GM18505 (cell line): ENCODE data around the gene PPDPF.
A peak's percentile ranks its signal among the peaks of the same experiment; 100 is the strongest.

ENCODE experiments used
- ATAC-seq: cut with Tn5 transposase; IDR thresholded peaks from one replicate; pipeline ENCODE4 v1.9.1; 2021; ENCODE audit not compliant: unreplicated experiment
- POLR2A ChIP-seq: IDR thresholded peaks from 4 replicates; pipeline ENCODE4 v1.6.1; 2011; ENCODE audit warnings: borderline replicate concordance; ENCODE audit not compliant: insufficient read depth, insufficient read length; ENCODE audit errors: extremely low read depth

PPDPF gene

DNA sequence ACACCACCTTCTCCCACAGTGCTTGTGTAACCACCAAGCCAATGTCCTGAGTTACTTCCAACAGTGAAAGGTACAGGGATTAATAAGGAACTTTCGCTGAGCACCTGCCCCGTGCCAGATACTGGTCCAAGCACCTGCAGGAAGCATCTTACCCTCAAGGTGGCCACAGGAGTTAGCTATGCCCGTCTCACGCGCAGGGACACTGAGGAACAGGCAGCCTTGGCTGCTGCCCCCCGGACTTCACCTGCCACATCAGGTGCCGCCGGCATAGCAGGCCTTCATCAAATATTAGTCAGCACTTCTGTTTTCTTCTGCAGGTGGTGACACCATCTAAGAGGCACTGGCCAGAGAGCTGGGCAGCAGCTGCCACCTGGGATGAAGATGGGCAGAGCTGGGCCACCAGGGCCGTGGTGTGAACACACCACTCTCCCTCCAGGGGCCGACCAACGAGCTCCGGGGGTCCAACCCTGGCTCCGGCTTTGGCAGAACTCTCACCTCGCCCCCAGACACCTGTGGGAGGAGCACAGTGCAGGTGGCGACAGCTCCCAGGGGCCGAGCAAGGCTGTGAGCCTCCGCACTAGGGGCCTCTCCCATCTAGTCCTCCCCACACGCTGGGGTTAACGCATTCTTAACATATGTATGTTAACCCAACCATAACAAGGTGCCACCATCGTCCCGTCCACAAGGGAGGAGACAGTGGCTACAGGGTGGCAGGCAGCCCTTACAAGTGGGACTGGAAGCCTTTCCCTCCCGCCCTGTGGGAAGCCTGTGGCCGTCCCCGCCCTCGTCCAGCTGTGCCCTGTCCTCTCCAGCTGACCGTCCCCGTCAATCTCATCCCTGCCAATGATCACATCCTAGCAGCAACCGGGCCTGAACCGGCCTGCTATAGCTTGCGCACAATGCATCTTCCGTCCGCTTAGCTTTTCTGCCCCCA lies 2.9 kb upstream of the PPDPF start:
- no peak for ATAC-seq
- TF ChIP-seq POLR2A = no peak

DNA sequence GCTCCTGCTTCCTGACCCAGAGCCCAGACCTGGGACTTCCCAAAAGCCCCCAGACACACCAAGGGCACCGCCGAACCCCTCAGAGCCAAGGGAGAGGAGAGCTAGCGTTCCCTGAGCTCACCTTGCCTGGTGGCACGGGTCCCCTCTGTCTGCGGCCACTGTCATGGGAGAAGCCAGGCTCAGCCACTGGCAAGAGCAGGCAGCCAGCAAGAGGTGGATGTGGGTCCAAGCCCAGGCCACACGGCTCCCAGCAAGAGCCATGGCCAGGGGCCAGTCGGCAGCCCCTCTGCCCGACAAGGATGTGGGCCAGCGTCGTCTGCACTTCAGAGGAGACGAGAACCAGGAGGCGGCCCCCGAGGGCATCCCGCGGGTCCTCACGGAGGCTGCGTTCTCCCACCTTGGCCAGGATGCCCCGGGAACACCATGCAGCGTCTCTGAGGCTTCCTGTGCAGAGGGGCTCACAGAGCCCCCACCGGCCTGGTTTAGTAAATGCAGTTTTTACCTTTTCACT lies 2.2 kb upstream of the PPDPF start:
- no peak for ATAC-seq
- no peak for TF ChIP-seq POLR2A

GRCh38 chr20:63518946-63519667 lies 1.5 kb upstream of the PPDPF start:
- ATAC-seq = no peak
- no peak for TF ChIP-seq POLR2A

DNA sequence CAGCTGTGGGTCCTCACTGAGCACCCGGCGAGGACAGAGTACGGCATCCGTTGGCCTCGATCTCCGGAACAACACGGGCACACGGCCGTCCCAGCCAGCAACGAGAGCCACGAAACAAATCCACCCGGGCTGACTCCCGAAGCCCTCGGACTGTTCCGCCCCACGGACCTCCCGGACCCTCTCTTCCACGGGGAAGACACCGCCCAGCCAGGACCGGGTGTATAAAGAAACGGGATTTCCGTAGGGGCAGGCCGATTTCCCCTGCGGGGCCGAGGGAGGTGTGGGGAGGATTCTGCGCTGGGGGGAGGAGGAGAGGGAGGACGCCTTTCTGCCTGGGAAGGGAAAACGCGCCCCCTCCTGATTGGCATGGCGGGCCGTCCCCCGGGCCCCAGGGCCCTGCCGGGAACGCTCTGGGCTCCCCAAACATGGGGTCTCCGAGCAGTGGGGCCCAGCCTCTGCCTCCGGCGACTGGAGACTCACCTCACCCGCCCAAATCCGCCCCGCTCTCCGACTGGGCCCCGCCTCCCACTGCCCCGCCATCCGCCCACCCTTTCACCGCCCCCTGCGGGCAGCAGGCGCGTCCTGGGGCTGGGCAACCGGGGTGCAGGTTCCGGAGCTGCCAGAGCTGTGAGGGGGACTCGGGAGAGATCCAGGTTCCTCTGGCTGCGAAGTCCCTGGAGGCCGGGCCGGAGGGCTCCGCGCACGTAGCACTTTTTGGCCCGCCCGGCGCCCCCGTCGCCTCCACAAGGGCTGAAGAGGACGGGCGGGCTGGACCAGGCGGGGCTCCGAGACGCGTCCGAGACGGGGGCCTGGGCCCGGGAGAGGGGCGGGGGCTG lies 679 bp upstream of the PPDPF start:
- no peak for TF ChIP-seq POLR2A
- peak; percentile 37 for ATAC-seq

DNA sequence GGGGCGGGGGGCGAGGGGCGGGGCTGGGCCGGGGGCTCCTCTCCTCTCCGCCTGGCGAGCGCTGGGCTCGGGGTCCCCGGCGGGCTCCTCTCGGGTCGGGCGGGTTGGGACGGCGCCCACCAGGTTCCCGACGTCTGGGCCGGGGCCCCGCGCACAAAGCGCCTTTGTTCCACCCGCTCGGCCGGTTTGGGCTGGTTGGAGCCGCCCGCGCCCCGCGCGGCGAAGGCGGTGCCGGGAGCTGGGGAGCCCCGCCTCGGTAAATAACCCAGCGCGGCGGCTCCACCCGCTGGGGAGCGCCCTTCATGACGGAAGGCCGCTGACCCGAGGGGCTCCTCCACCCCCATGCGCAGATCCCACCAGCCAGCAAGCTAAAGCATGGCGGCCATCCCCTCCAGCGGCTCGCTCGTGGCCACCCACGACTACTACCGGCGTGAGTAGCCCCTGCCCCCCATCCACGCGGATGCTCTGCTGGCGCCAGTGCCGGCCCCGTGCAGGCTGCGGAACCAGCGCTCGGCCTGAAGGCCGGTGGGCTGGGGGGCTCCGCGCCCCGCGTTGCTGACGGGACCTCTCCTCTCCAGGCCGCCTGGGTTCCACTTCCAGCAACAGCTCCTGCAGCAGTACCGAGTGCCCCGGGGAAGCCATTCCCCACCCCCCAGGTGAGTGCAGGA lies 503 bp downstream of the PPDPF start:
- ATAC-seq = peak; percentile 42
- no peak for TF ChIP-seq POLR2A

- no peak for TF ChIP-seq POLR2A
- no peak for ATAC-seq
These were observed 1.0 kb downstream of the PPDPF start for GRCh38 chr20:63521602-63522001.

DNA sequence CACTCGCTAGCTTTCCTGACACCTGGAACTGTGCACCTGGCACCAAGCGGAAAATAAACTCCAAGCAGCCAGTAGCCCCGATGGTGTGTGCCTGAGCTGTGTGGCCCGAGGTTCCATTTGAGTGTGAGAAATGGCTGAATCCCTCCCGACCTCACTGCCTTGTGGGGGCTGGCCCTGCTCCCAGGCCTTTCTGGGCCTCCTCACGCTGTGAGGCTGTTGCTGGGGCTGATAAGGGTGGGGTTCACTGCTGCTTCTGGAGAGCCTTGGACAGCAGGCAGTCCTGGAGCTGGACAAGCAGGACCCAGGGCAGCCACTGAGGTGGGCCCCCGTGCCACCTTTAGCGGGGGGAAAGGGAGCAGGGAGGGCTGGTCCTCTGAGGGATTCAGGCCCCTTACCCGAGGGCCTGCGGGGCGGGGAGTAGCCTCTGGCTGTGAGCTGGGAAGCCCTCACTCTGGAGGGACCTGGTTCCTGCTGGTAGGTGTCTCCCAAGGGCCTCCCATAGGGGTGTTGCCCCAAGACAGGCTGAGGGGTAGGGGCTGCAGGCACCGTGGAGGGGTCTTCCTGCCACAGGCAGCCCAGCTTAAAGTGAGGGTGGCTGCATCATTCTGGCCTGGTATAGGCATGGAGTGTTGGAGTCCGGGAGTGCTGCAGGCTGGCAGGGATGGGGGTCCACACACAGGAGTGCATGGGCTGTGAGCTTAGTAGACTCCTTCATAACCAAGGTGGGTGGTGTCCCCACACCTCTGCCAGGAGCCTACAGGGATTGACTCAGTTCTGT lies 1.7 kb downstream of the PPDPF start:
- peak; percentile 12 for TF ChIP-seq POLR2A
- no peak for ATAC-seq

DNA sequence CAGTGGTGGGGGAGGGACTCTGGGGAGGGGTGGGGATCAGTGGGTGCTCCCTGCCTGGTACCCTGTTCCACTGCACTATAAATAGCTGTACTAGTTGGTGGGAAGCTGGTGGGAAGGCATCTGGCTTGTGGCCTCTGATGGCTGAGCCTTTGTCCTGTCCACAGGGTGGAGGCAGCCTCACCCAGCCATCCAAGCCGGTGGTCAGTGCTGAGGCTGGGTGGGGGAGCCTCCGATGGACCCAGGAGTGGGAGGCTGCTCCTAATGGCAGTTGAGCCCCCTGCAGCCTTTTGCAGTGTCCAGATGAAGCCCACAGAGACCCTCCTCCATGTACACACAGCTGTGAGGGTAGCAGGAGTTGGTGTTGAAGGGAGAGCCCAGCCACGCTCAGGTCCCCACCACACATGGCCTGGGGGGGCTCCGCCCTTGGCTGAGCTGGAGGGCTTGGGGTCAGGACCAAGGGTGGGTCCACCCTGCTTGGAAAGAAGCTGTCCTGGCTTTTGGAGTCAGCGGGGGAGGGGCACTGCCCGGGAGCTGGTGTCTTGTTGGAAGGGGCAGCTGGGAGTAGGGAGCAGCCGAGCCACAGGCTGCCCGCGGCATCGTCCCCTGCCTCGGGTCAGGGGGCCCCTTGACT lies 2.5 kb downstream of the PPDPF start:
- no peak for TF ChIP-seq POLR2A
- no peak for ATAC-seq

GRCh38 chr20:63525185-63525584 lies 4.6 kb downstream of the PPDPF start:
- TF ChIP-seq POLR2A = no peak
- ATAC-seq = no peak

- TF ChIP-seq POLR2A = no peak
- ATAC-seq = no peak
These were observed 5.4 kb downstream of the PPDPF start for GRCh38 chr20:63525971-63526370.

GRCh38 chr20:63527184-63527583 lies 6.6 kb downstream of the PPDPF start:
- TF ChIP-seq POLR2A = no peak
- no peak for ATAC-seq

DNA sequence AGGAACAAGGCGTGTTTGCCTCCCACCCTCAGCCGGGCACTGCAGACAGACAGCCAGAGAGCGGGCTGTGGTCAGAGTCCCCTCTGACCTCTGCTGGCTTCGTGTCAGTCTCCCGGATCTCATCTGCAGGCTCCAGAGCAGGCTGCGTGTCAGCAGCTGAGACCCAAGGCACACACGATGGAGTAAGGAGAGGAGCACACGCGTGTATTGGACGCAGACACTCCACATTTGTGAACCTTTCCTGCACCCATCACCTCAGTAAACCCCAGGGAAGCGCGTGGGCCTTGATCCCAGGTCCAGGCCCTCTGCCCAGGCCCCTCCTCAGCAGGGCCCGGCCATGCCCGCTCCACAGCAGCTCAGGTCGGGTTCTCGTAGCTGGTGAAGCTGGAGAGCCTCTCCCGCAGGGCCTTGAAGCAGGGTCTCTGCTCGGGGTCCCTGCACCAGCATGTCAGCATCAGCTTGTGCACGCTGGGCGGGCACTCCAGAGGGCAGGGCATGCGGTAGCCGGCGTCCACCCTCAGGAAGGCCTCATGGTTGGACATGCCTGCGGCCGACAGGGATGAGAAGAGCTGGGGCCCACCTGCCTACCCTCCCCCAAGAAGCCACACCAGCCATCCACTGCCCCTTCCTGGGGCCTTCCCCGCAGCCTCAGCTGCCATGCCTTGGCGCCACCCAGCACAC lies 8.8 kb downstream of the PPDPF start:
- no peak for ATAC-seq
- no peak for TF ChIP-seq POLR2A
